SKM-1 (cell line): ENCODE results near the gene TP63.

Experiments used
- DNase-seq: peaks from one replicate; lab custom pipeline; 2025; ENCODE audit not compliant: unreplicated experiment; lab: John Stamatoyannopoulos, UW

TP63 gene

DNA sequence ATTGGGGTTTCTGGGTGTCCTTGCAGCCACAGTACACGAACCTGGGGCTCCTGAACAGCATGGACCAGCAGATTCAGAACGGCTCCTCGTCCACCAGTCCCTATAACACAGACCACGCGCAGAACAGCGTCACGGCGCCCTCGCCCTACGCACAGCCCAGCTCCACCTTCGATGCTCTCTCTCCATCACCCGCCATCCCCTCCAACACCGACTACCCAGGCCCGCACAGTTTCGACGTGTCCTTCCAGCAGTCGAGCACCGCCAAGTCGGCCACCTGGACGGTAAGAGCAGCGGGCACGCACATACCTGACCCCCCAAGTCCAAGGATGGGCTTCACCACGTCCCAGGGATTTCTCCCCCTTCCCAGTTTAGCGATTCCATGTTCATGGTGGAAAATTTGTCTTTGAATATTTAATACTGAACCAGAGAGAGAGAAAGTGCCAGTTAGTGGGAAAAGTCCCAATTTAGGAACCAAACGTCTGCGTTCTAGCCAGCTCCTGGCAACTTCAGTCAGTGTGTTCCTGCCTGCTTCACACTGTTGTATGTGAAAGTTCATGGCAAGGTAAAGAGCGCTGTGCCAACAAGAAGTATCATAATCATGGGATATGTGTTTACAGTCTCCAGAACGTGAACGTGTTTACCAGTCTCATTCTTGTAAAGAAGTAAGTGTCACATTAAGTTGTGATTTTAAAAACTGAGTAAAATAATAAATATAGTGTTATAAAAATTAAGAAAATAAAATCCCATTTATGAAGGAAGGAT is 177.2 kb downstream of the TP63 start:
- DNase-seq, result no peak

DNA sequence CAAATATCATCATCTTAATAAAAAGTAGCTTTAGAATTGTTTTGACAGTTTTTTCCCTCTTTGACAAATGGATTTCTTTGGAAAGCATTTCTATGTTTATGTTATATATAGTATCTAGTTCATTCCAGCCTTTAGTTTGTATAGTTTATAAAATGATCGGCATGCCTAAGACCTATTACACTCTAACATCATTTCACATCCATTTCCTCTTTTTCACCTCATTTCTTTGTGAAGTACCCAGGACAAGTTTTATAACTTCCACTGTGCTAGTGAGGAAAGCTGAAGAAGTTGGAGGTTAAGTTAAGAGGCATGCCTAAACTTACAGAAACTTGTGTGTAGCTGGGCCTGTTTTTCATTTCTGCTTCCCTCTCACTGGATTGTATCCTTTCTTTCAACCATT is 178.4 kb downstream of the TP63 start:
- no peak for DNase-seq

DNA sequence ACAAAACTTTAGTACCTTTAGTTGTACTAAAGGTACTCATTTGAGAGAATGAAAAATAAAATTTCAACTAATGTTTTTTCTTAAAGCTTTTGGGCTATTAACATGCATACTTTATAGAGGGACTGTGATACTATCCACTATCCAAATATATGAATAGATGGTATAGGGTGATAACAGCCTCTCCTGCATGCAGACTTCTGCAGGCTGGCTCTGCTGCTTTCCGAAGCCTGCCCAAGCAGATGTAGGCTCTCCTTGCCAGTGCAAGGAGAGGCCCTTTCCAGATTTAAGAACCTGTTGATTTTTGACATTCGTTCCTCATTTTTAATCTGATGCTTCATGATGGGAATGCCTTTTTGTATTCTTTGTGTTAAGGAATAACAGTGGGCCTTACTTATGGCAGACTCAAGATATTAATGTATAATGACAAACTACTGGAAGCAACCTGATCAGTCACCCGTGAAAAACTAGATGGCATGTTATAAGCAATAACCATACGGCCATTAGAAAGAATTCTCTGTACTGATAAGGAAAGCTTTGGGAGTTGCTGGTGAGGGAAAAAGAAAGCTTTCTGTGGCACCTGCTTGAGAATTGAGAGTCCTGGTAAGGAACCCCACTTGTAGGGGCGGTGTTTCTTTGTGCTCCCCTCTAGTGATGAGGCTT is 181.7 kb downstream of the TP63 start:
- DNase-seq, result no peak

DNA sequence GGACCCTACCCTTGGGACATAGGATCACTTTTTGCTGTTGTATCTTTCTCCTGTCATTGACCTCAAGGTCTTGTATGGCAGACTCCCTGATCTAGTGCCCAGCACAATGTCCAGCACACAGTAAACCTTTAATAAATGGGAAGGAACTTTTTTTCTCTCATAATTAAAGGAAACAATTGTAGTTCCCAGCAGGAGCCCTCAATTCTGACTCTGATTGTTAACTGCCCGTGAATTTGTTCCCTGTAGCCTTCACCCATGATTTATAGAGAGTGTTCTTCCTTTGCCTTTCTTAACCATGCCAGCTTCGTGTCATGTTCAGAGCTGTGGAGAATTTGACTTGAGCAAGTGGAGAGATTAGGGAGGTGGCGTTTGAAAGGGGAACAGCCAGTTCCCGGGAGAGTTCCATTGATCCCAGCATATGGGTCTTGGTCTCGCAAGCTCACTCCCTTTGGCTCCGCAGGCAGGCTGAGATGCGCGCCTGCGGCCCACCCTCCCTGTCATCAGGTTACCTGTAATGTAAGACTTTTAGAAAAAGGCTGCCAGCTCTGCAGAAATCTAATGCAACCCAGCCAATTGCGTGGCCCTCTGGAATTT is 182.6 kb downstream of the TP63 start:
- DNase-seq, result no peak

DNA sequence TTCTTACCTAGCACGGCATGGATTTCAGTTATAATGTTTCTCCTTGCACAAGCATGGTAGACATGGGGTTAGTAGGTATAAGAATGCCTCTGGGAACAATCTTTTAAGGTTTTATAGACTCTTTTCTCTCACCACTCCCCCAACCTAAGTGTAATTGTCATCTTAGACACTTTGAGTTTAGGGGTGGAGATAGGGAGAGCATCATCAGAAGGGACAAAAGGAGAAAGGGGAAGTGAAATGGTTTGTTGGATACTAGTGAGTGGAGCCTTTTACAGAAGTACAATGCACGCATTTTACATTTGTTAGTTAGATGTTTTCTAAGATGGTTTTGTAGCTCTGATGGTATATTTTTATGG is 189.2 kb downstream of the TP63 start:
- peak; percentile 17 for DNase-seq

DNA sequence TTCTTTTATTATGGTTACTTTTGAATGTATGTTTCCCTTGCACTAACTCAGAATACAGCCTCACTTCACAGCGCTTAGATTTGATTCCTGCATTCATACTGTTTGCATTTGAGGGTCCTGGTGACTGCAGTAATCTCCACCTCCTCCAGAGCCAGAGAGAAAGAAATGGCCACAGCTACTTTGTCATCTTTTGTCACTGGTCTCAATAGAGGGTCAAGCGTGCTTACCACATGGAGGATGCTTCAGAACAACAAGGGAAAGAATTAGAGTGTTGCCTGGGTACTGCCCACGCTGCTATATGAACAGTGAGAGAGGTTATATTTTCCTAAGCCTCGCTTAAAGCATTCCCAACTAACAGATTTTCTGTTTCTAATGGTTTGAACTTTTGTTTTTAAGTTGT is 190.1 kb downstream of the TP63 start:
- no peak for DNase-seq

DNA sequence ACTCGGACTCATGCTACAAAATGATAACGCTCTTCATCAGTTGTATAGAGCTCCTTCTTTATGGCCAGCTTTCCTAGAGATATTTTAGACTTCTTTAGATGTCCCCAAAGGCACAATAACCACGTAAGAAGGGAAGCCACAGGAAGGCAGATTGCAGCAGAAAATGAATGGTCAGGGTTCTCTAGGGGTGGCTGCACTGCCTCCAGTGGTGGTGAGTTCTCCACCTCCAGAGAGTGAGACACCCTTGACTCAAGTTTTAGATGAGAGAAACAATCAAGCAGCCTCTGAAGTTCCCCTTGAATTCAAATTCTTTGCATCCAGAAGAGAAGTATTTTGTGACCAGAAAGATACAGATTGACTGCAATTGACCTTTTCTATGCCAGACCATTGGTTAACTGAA is 191.5 kb downstream of the TP63 start:
- DNase-seq, result no peak

DNA sequence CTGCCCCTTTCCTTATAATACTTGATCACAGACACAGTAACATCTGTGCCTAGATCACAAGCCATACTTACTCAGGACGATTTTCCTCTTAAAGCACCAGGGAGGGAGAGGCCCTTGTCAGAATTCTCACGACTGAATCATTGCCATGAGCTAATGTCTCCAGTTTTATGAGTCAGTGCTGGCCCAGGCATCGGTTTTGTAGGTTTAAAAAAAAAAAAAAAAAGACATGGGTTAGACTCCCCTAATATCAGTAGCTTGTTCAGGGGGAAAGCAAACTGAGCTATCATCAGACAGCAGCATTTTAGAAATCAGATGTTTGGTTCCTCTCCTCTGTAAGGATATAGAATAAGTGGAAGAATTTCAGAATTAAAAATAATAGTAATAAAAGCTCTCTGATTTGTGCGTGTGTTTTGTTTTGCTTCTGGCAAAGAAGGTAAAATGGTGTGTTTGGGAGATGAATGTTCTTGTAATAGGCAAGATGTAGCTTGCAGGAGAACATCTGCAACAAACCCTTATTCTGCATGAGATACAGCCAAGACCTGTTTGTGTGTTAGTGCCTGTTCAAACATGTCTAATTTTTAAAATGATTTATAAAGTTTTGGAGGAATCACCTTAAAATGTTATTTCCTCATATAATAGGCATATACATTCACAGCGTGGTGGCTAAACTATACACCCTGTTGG is 193.6 kb downstream of the TP63 start:
- no peak for DNase-seq

DNA sequence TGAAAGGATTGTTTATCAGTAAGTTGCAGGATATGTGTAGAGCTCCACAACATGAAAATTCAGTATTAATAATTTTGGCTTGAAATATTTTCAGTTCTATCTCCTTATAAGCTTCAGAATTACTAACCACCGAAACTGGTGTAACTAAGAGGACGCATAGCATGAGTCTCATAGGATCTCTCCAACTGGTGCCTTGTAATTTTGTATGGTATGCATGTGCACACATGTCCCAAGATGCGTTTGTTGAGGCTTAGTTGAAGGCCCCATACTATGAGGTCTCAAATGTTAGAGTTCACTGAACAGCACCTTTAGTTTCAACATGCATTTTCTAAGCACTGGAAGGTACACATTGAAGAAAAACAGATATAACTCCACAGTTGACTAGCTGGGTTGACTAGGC is 195.4 kb downstream of the TP63 start:
- DNase-seq, result no peak

DNA sequence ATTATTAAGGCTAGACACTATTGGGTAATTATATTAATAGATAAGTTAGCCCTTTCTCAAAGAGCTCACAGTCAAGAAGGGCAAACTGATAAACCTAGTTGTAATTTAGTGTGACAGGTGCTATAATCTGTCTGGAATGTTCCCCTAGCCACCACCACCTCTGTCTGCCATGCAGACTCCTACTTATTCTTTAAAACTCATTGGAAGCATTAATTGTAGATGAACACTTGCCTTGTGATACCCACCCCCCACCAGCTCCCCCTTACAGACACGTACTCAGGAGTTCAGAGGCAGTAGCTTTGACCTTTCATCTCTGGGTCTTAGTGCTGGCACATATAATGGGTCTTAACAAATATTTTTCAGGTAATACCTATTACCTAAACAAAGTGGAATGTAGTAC is 195.9 kb downstream of the TP63 start:
- no peak for DNase-seq

DNA sequence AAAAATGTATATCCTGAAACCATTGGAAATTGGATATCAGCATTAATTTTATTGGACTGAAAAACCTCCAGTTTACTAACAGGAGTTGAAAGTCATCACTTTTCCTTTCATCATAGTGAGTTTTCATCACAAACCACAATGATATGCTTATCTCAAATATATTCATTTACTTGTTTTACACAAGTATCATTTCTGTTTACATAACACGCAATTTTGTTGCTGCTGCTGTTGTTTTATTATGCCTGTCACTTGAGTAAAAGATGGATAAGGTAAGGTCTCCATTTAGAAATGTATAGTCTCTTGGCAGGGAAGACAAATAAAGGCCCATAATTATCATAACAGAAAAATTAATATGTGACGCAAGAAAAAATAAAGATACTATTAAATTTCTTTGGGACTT is 199.2 kb downstream of the TP63 start:
- no peak for DNase-seq

DNA sequence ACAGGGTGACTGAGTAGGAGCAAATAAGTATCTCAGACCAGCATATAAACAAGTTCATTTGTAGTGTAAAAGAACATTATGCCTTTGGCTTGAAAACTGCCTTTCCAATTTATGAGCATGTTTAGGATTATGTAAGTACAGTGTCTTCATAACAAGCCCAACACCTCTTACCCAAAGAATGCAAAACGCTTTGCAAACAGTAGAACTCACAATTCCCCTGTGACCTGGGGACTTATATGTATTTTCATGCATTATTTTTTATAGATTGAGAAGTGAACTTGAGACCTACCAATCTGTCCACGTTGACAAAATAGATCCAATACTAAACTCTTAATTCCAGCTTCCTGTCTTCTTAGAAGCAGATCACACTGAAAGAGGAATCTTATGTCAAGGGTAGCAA is 202.1 kb downstream of the TP63 start:
- no peak for DNase-seq

DNA sequence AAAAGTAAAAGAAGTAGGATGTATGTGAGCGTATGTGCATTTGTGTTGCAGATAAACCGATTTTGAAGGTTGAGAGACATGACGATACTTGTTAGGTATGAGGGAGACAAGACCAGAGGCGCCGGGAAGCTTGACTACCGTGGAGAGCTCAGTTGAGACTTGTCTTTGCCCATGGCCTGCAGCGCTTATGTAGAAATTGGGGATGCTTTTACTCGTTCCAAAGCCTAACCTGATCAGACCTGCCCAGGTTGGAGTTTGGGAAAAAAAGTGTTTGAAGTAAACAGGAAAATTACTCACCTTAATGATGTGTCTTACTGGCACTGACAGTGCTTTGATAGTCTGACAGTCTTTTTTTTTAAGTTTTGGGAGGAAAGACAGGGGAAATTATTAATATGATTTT is 202.8 kb downstream of the TP63 start:
- DNase-seq, result no peak

DNA sequence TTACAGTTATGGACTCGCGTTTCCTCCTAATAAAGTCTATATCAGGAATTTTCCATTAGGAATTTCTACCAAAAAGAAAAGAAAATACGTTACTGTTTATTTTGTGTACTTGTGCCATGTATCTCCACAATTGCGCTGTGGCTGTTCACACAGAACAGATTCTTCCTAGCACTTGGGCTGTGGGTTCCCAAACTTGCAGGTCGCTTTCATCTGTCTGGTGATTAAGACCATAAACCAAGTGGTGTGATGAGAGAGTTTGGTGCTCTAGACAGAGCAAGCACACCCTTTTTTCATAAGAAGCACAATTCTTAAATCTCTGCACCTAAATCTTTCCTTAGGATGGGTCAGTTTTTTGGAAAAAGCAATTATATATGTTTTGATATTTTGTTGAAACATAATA is 203.3 kb downstream of the TP63 start:
- no peak for DNase-seq

DNA sequence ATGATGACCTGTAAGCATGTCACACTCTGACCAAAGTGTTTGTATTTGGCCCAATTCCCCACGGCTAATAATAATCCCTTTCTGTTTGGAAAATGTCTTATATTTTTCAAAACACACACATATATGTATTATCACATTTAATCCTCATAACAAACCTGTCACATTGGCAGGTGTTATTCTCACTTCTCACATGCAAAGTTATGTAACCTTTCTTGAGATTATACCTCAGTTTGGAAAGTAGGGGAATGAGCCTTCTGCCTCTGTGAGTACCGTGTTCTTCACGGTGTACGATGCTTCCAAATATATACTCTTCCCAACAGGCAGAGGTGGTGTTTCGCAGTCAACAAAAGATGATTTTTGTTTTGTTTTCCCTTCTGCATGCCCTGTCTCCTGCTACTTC is 205.6 kb downstream of the TP63 start:
- no peak for DNase-seq

DNA sequence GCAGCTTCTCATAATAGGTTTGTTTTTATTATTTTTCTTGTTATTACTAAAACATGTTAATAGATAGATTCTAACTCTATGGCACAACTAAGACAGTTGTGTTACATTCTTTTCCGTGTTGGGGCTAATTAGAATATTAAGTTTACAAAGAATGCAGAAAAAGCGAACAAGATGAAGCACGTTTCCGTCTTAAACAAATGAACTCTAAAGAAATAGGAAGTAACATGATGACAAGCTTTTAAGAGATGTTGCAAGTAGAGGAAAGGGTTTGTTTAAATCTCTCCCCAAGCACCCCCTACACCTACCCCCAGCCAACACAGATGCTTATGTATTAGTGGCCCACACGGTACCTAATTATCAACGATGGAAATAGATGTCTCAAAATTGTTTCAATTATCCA is 207.1 kb downstream of the TP63 start:
- peak; percentile 63 for DNase-seq

DNA sequence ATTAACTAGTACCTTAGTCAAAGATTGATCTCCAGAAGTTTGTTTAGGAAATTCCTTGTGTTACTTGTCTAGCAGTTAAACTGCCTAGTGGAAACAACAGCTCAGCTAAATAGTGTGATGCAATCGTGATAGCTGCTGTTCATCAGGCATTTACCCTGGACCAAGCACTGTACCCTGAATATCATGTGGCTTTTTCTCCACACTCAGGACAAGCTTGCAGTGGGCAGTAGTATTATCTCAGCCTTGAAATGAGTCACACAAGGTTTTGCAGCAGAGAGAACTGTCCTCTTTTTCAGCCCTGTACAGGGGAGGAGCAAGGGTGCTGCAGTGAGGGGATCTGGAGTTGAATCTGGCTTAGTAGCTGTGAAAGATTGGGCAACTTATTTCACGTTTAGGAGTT is 208.4 kb downstream of the TP63 start:
- DNase-seq, result no peak

DNA sequence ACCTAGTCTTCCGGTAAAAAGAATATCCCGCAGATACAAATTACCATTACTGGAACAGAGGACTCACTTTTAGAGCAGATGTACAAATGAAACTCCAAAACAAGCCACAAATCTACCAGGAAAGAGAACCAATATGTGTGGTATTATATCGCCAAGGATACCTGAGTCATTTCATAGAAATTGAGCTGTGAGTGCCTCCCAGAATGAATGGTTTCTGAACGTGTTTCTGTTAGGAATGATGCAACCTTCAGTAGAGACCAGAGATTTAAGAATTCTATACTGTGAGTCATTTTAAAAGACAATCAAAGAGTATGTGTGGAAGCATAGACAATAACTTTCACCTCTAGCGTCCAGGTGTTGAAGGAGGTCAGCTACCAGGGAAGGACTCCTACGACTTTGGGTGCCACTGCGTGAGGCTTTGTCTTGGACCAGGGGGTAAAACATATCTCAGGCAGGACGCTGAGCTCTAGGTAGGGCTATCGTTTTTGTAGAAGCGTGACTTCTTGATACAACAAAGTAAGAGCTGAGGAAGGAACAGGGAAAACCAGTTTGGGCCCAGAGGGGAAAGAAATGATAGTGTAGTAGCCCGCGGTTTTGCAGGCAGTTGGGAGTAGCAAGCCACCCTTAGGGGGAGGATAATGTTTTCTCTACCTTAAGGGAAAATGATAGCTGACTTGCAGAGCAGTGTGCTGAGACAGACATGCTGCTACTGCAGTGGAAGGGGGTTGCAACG is 210.4 kb downstream of the TP63 start:
- no peak for DNase-seq

DNA sequence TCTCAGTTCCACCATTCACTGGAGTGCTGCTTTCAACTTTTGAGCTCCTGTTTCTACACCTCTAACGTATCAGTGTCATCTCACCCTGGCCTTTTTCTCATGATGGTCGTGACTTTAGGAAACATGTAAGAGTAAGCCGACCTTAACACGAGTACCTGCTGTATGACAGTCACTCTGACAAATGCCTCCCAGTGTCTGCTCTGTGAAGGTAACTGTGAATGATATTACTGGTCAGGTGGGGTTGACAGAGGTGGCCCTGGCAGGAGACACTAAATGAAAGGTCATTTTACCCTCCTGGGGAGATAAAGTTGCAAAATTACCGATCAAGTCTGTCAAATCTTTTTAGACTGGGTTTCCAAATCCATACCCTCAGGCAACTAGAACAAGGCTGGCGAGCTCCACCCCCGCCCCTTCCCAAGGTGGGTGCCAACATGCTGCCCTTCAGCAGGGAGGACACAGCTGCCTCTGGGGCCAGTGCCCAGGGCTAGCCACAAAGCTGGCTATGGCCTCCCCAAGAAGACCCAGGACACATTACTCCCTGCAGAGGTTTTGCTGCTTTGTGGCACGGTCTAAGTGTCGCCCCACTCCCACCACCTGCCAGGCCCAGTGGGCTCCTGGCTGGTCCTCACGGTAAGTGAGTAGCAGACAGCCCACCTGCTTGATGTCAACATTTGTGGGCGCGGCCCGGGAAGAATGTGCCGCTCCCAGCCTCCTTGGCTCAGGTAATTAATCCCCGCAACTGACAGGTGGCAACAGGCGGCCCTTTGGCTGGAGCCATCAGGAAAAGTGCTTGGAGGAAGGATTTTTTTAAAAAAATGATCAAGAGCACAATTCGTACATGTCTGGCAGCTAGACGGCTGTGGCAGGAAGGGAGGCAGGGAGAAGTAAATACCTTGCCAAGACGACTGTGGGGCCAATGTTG is 211.8 kb downstream of the TP63 start:
- DNase-seq, result no peak

DNA sequence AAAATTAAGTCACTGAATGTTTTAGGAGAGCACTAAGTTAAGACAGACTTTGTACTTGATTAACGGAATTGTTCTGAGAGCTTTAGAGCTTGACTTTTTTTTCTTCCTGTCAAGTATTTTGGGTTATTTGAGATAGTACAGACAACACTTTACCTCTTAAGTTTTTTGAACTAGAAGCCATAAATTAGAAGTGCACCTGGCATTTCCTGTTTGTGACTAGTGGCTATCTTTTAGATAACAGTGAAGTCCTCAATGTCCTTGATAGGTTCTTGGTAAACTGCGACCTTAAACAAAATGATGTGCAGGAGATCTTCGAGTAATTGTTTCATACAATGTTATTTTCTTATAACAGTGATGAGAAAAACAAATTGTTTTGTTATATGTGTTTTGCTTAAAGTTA is 213.9 kb downstream of the TP63 start:
- DNase-seq, result no peak
